ENCODE measurements around the gene ADORA2A.

The ADORA2A gene

GRCh38 chr22:24433828-24434470 is 6.5 kb downstream of the ADORA2A start:
- DNase-seq, result peak; percentile 50

DNA sequence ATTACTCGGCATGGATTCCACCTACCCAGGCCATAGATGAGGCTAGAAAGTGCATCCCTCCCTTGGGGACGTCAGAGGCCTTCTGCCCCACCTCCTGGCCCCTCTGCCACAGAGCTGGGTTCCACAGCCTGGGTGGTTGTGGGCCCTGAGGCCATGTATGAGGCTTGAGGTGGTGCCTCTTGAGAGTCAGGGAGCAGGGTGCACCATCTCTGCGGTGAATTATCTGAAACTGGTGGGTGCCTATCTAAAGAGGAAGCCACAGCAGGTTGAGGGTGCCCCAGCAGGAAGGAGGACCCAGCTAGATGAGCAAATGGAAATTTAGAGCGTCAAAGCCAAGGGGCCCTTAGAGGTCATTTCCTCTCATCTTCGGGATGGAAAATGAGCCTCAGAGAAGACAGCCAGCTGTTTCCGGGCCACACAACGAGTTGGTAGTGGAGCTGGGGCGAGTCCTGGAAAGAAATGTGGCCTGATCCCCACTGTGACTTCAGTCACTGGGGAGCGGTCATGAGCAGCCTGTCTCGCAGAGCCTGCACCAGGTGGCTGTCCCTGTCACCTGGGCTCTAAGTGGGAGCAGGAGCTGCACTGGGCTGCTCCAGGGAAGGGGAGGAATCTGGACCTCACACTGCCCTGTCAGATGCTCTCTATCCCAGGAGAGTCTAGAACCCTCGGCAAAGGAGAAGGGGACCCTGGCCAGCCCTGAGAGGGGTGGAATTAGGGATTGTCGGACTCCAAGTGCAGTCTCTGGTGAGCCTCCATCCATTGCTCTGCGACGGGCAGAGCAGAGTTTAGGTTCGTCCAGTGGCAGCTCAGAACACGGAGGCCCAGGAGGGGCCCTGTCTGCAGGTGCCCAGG is 7.3 kb downstream of the ADORA2A start:
- DNase-seq, result peak; percentile 68

- no peak for DNase-seq
Observed at GRCh38 chr22:24435323-24435645, 7.9 kb downstream of the ADORA2A start.

DNA sequence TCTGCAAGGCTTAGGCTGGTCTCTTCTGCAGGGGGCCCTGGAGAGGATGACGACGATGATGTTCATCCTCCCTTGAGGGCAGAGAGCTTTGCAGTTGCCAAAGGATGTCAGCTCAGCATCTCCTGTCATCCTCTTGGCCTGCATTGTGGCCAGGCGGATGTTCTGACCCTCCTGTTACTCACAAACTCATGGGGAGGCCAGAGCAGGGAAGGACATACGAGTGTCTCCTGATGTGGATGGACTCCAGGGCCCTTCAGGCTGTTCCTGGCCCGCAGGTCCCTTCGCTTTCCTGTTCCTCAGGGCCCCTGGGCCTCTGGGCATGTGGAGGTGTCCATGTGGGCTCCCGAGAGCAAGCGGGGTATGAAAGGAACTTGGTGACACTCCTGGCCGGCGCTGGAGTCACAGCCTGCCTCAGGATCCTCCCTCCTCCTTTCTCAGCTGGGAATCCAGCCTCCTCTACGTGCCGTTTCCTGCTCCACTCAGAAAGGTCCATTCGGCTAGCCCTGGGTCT is 8.5 kb downstream of the ADORA2A start:
- no peak for DNase-seq

DNA sequence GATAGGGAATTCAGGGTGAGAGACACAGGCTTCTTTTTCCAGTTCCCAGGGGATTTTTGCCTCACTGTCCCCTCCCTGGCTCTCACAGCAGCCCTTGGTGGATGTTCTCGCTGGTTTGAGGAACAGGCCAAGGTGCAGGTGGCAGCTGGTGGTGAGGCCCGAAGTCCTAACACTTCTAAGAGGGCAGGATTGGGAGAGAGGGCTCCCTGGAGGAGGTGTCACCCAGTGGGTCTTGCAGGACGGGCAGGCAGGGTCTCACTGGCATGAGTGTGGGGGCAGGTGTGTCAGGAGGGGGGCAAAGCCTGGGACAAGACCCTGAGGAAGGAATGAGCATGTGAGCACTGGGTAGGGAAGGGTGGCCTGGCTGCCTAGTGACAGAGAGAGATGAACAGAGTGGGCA is 9.2 kb downstream of the ADORA2A start:
- DNase-seq, result no peak

GRCh38 chr22:24437091-24437490 is 9.7 kb downstream of the ADORA2A start:
- no peak for DNase-seq

- DNase-seq, result no peak
Observed at GRCh38 chr22:24437741-24438328, 10.4 kb downstream of the ADORA2A start.

DNA sequence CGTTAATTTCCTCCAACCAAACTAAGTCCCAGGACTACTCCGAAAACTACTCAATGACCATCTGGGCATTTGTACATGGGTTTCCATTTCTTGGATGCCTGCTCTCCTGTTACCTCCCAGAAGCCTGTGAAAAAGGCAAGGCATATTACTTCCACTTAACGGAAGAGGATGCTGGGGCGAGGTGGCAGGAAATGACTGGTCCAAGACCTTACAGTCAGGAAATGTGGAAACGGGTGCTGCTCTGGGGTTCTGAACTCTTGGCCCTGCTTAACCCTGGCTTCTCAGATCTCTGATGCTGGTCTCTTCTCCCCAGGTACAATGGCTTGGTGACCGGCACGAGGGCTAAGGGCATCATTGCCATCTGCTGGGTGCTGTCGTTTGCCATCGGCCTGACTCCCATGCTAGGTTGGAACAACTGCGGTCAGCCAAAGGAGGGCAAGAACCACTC is 12.9 kb downstream of the ADORA2A start:
- no peak for DNase-seq

- no peak for DNase-seq
Observed at GRCh38 chr22:24440718-24441405, 13.5 kb downstream of the ADORA2A start.

DNA sequence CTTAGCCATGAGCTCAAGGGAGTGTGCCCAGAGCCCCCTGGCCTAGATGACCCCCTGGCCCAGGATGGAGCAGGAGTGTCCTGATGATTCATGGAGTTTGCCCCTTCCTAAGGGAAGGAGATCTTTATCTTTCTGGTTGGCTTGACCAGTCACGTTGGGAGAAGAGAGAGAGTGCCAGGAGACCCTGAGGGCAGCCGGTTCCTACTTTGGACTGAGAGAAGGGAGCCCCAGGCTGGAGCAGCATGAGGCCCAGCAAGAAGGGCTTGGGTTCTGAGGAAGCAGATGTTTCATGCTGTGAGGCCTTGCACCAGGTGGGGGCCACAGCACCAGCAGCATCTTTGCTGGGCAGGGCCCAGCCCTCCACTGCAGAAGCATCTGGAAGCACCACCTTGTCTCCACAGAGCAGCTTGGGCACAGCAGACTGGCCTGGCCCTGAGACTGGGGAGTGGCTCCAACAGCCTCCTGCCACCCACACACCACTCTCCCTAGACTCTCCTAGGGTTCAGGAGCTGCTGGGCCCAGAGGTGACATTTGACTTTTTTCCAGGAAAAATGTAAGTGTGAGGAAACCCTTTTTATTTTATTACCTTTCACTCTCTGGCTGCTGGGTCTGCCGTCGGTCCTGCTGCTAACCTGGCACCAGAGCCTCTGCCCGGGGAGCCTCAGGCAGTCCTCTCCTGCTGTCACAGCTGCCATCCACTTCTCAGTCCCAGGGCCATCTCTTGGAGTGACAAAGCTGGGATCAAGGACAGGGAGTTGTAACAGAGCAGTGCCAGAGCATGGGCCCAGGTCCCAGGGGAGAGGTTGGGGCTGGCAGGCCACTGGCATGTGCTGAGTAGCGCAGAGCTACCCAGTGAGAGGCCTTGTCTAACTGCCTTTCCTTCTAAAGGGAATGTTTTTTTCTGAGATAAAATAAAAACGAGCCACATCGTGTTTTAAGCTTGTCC is 14.3 kb downstream of the ADORA2A start:
- no peak for DNase-seq

- DNase-seq, result no peak
Observed at GRCh38 chr22:24442352-24442744, 14.9 kb downstream of the ADORA2A start.

GRCh38 chr22:24443668-24444067 is 16.3 kb downstream of the ADORA2A start:
- no peak for DNase-seq

DNA sequence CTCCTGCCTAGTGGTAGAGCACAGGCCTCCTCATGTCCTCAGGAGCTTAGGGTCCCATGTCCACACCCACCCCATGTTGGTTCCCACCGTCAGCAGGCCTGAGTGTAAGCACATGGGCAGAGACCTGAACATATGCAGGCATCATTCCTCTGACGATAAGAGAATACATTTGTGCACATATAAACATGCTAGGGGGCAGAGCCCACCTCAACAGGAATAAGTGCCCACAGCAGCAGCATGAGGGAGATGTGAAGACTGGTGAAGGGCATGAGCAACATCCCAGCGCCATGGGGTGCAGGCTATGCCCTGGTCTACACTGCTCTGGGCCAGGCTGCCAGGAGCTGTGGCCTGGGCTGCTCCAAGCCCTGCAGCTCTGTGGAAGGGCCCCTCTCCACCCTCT is 16.9 kb downstream of the ADORA2A start:
- no peak for DNase-seq

DNA sequence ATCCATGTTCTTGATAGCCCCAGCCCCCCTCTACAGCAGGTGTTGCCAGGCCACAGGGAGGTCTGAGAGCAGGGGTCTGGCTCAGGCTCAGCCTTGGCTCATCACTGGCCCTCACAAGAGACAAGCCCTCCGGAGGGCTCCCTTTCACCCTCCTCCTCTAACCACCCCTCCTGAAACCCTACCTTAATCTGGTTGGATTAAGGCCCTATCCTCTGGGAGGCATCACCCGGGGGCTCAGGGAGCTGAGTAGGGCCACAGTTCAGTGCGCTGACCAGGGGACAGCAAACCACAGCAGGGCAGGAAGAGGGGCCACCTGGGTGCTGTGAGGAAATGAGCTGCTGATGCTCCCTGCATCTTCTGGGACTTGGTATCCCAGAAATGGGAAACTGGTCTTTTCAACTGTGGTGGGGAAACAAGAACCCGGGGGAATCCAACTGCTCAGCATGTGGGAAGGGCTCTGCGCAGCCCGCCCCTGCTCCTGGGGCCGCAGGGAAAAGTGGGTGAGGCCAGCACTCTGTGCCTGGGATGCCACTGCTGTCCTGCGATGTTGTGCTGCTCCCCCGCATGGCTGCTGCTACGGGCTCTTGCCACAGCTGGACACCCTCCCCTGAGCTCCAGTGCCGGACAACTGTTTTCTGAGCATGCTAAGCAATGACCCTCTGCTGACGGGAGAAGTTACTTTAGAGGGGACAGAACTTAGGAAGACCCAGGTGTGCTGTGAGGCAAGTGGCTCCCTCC is 17.5 kb downstream of the ADORA2A start:
- no peak for DNase-seq

GRCh38 chr22:24445481-24446259 is 18.3 kb downstream of the ADORA2A start:
- peak; percentile 36 for DNase-seq

- DNase-seq, result no peak
Observed at GRCh38 chr22:24446260-24446611, 18.8 kb downstream of the ADORA2A start.

DNA sequence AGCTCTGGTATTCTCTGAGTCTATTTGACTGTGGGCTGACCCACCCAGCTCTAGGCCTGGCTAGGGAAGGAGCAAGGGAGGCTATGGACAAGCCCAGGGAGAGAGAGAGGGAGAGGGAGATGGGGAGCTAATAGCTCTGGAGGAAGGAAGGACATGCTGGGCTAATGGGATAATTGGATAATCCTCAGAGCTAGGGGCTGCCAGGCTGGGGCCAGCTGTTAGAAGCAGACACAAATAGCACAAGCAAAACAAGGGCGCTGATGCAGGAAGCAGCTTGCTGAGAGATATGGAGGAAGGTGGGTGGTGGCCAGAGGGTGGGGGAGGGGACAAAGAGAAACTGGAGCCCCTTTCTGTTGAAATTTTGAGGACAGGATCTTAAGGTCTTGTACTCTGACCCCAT is 23.2 kb downstream of the ADORA2A start:
- no peak for DNase-seq

DNA sequence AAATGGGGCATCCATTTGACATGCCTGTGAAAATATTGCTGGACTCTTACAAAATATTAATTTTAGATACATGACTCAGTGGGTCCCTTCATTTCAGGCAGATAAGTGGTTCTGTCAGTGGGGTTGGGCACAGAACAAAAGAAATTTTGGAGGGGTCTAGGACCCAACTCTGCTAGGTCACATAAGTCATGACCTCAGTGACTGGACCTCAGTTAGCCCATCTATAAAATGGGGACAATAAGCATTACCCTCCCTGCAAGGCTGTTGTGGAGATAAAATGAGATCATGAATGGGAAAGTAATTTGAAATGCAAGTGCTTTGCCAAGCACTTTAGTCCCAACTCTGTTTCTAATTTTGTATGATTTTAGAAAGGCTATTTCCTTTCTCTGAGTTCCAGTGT is 23.8 kb downstream of the ADORA2A start:
- no peak for DNase-seq

GRCh38 chr22:24453853-24454252 is 26.5 kb downstream of the ADORA2A start:
- DNase-seq, result no peak

- DNase-seq, result no peak
Observed at GRCh38 chr22:24455039-24455438, 27.6 kb downstream of the ADORA2A start.

Data from CD4-positive, alpha-beta T cell treated with Interleukin-17A for 4 hours (primary cell).